ENCODE results near the gene CEBPA. TPM values are rescaled to one million over a fixed set of nuclear protein-coding genes. Genes with fewer than 3 reads are reported as not detected.

CEBPA gene
- total and polyA plus RNA-seq, 10 of the 15 experiments (the other 5 are each of a cell fraction or from before 2014, with no cell fraction given): 0.04 to 0.36 (median 0.13) TPM; not detected in 4

- TF ChIP-seq ZNF592 (IDR thresholded peaks at IDR 0.05) (no peak), SIX5 (IDR thresholded peaks at IDR 0.05; ENCODE audit: low read depth, low read length, severe bottlenecking) (no peak), ZNF217 (IDR thresholded peaks at IDR 0.05) (no peak), RCOR1 (conservative IDR thresholded peaks at IDR 0.05; ENCODE audit: low read depth, low read length) (no peak), LARP7 (IDR thresholded peaks at IDR 0.05) (no peak), TCF7 (IDR thresholded peaks at IDR 0.05; ENCODE audit: borderline replicate concordance) (no peak), STAT1 (conservative IDR thresholded peaks at IDR 0.05) (no peak), ZZZ3 (IDR thresholded peaks at IDR 0.05; ENCODE audit: control insufficient read depth, insufficient read length, low read depth) (no peak), NR2F1 (conservative IDR thresholded peaks at IDR 0.05) (no peak)
- TF ChIP-seq, protein P1, sequence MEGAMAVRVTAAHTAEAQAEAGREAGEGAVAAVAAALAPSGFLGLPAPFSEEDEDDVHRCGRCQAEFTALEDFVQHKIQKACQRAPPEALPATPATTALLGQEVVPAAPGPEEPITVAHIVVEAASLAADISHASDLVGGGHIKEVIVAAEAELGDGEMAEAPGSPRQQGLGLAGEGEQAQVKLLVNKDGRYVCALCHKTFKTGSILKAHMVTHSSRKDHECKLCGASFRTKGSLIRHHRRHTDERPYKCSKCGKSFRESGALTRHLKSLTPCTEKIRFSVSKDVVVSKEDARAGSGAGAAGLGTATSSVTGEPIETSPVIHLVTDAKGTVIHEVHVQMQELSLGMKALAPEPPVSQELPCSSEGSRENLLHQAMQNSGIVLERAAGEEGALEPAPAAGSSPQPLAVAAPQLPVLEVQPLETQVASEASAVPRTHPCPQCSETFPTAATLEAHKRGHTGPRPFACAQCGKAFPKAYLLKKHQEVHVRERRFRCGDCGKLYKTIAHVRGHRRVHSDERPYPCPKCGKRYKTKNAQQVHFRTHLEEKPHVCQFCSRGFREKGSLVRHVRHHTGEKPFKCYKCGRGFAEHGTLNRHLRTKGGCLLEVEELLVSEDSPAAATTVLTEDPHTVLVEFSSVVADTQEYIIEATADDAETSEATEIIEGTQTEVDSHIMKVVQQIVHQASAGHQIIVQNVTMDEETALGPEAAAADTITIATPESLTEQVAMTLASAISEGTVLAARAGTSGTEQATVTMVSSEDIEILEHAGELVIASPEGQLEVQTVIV (IDR thresholded peaks at IDR 0.05; ENCODE audit: borderline replicate concordance, partially characterized antibody): no peak
Observed at GRCh38 chr19:33275933-33276619, 26.3 kb downstream of the CEBPA start (continued).

Data from GM12878 (cell line).